ENCODE measurements around the gene VTI1A. TPM values are rescaled to one million over a fixed set of nuclear protein-coding genes. Genes with fewer than 3 reads are reported as not detected.

VTI1A gene
- polyA plus RNA-seq, 1 donor from 2014 or later = 28.7 TPM

DNA sequence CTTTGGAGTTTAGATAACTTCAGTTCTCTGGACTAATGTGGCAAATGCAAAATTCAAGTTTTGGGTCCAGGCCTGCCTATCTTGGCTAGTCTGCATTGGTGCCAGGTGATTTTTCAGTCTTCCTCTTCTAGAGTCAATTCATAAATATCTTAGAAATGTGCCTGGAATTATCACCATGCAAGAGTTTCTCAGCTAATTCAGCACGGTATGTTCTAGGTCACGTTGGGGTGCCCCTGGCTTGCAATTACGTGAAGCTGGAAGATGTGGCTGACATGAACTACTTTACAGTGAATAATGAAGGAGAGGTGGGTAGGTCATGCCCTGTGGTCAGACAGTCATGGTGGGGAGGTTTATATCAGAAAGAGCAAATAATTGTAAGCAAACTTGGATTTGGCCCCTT lies 25.3 kb upstream of the VTI1A start:
- no peak overlapping the region for H3K4me3 ChIP-seq (ENCODE audit: low read length)
- no peaks in the 10 kb centered on the region for H4K20me1 ChIP-seq (ENCODE audit: insufficient read depth)
- no peaks in the 10 kb centered on the region for H3K27me3 ChIP-seq (ENCODE audit: insufficient read depth, low read depth, low read length)
- no peaks in the 10 kb centered on the region for H3K9me3 ChIP-seq (ENCODE audit: low read length)
- H3K9me2 ChIP-seq (ENCODE audit: insufficient read depth, low read length) = no peaks in the 10 kb centered on the region
- H3F3A ChIP-seq (ENCODE audit: insufficient read depth, low read length, poor library complexity, severe bottlenecking) = no peaks in the 10 kb centered on the region
- H3K79me2 ChIP-seq (replicated peaks; ENCODE audit: insufficient read depth, low read length) = no peaks in the 10 kb centered on the region
- H3K36me3 ChIP-seq (ENCODE audit: insufficient read depth, low read length) = no peaks in the 10 kb centered on the region
- H3K9ac ChIP-seq (ENCODE audit: low read length) = no peak overlapping the region
- H3K4me2 ChIP-seq (ENCODE audit: low read length) = no peak overlapping the region
- H2AFZ ChIP-seq (ENCODE audit: low read depth, low read length) = no peak overlapping the region
- H3K27ac ChIP-seq (ENCODE audit: low read length) = no peak overlapping the region
- TF ChIP-seq EP300 (conservative IDR thresholded peaks at IDR 0.05; ENCODE audit: poor library complexity, severe bottlenecking) = no peak
- TF ChIP-seq, protein P1, sequence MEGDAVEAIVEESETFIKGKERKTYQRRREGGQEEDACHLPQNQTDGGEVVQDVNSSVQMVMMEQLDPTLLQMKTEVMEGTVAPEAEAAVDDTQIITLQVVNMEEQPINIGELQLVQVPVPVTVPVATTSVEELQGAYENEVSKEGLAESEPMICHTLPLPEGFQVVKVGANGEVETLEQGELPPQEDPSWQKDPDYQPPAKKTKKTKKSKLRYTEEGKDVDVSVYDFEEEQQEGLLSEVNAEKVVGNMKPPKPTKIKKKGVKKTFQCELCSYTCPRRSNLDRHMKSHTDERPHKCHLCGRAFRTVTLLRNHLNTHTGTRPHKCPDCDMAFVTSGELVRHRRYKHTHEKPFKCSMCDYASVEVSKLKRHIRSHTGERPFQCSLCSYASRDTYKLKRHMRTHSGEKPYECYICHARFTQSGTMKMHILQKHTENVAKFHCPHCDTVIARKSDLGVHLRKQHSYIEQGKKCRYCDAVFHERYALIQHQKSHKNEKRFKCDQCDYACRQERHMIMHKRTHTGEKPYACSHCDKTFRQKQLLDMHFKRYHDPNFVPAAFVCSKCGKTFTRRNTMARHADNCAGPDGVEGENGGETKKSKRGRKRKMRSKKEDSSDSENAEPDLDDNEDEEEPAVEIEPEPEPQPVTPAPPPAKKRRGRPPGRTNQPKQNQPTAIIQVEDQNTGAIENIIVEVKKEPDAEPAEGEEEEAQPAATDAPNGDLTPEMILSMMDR (IDR thresholded peaks at IDR 0.05; ENCODE audit: poor library complexity, severe bottlenecking) = no peak
- TF ChIP-seq MXI1 (conservative IDR thresholded peaks at IDR 0.05; ENCODE audit: poor library complexity, severe bottlenecking) = no peak
- TF ChIP-seq, protein P2, sequence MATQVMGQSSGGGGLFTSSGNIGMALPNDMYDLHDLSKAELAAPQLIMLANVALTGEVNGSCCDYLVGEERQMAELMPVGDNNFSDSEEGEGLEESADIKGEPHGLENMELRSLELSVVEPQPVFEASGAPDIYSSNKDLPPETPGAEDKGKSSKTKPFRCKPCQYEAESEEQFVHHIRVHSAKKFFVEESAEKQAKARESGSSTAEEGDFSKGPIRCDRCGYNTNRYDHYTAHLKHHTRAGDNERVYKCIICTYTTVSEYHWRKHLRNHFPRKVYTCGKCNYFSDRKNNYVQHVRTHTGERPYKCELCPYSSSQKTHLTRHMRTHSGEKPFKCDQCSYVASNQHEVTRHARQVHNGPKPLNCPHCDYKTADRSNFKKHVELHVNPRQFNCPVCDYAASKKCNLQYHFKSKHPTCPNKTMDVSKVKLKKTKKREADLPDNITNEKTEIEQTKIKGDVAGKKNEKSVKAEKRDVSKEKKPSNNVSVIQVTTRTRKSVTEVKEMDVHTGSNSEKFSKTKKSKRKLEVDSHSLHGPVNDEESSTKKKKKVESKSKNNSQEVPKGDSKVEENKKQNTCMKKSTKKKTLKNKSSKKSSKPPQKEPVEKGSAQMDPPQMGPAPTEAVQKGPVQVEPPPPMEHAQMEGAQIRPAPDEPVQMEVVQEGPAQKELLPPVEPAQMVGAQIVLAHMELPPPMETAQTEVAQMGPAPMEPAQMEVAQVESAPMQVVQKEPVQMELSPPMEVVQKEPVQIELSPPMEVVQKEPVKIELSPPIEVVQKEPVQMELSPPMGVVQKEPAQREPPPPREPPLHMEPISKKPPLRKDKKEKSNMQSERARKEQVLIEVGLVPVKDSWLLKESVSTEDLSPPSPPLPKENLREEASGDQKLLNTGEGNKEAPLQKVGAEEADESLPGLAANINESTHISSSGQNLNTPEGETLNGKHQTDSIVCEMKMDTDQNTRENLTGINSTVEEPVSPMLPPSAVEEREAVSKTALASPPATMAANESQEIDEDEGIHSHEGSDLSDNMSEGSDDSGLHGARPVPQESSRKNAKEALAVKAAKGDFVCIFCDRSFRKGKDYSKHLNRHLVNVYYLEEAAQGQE (IDR thresholded peaks at IDR 0.05; ENCODE audit: borderline replicate concordance) = no peak
- no peak for TF ChIP-seq TAF1 (IDR thresholded peaks at IDR 0.05; ENCODE audit: low read depth)
- no peak for TF ChIP-seq SMC3 (conservative IDR thresholded peaks at IDR 0.05; ENCODE audit: poor library complexity)
- no peak for TF ChIP-seq POLR2AphosphoS5 (IDR thresholded peaks at IDR 0.05)
- TF ChIP-seq EZH2 (IDR thresholded peaks at IDR 0.05; ENCODE audit: borderline replicate concordance, insufficient read depth, low read length, poor library complexity, severe bottlenecking) = no peak
- no peak for TF ChIP-seq RAD21 (conservative IDR thresholded peaks at IDR 0.05)

DNA sequence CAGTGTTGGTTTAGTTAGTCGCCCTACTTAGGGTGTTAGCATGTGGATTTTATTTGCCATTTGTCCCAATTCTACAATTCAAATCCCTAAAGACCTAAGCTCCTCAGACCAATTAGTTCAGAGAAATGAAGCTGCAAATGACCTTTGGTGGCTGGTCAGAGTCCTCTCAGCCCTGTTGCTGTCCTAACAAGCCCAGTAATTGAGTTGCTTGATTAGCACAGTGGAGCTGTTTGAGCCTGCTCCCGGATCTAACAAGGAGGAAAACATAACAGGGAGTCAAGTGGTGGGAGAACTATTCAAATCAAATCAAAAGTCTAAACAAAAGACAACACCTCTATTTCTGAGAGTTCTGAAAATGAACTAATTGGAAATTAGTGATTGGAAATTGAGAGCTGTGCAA lies 22.4 kb upstream of the VTI1A start:
- no peaks in the 10 kb centered on the region for H3K9me2 ChIP-seq (ENCODE audit: insufficient read depth, low read length)
- H3K4me2 ChIP-seq (ENCODE audit: low read length) = no peak overlapping the region
- no peaks in the 10 kb centered on the region for H4K20me1 ChIP-seq (ENCODE audit: insufficient read depth)
- H3F3A ChIP-seq (ENCODE audit: insufficient read depth, low read length, poor library complexity, severe bottlenecking) = no peaks in the 10 kb centered on the region
- H2AFZ ChIP-seq (ENCODE audit: low read depth, low read length) = no peak overlapping the region
- no peaks in the 10 kb centered on the region for H3K27me3 ChIP-seq (ENCODE audit: insufficient read depth, low read depth, low read length)
- TF ChIP-seq SMC3 (conservative IDR thresholded peaks at IDR 0.05; ENCODE audit: poor library complexity) (no peak), MXI1 (conservative IDR thresholded peaks at IDR 0.05; ENCODE audit: poor library complexity, severe bottlenecking) (no peak), RAD21 (conservative IDR thresholded peaks at IDR 0.05) (no peak), EZH2 (IDR thresholded peaks at IDR 0.05; ENCODE audit: borderline replicate concordance, insufficient read depth, low read length, poor library complexity, severe bottlenecking) (no peak), POLR2AphosphoS5 (IDR thresholded peaks at IDR 0.05) (no peak), EP300 (conservative IDR thresholded peaks at IDR 0.05; ENCODE audit: poor library complexity, severe bottlenecking) (no peak), TAF1 (IDR thresholded peaks at IDR 0.05; ENCODE audit: low read depth) (no peak)
- TF ChIP-seq, protein P1 (IDR thresholded peaks at IDR 0.05; ENCODE audit: poor library complexity, severe bottlenecking) = no peak
- TF ChIP-seq, protein P2 (IDR thresholded peaks at IDR 0.05; ENCODE audit: borderline replicate concordance) = no peak
- H3K27ac ChIP-seq (ENCODE audit: low read length) = no peak overlapping the region
- H3K36me3 ChIP-seq (ENCODE audit: insufficient read depth, low read length) = no peaks in the 10 kb centered on the region
- no peaks in the 10 kb centered on the region for H3K9me3 ChIP-seq (ENCODE audit: low read length)
- no peak overlapping the region for H3K9ac ChIP-seq (ENCODE audit: low read length)
- H3K4me3 ChIP-seq (ENCODE audit: low read length) = no peak overlapping the region
- no peaks in the 10 kb centered on the region for H3K79me2 ChIP-seq (replicated peaks; ENCODE audit: insufficient read depth, low read length)
